ENCODE data around the gene PSMC2. TPM values are rescaled to one million over a fixed set of nuclear protein-coding genes. Genes with fewer than 3 reads are reported as not detected.

PSMC2 gene
- 992 and 1,238 TPM in 2 replicates for total RNA-seq (2014; rRNA removed; shearing (Covaris generic))

DNA sequence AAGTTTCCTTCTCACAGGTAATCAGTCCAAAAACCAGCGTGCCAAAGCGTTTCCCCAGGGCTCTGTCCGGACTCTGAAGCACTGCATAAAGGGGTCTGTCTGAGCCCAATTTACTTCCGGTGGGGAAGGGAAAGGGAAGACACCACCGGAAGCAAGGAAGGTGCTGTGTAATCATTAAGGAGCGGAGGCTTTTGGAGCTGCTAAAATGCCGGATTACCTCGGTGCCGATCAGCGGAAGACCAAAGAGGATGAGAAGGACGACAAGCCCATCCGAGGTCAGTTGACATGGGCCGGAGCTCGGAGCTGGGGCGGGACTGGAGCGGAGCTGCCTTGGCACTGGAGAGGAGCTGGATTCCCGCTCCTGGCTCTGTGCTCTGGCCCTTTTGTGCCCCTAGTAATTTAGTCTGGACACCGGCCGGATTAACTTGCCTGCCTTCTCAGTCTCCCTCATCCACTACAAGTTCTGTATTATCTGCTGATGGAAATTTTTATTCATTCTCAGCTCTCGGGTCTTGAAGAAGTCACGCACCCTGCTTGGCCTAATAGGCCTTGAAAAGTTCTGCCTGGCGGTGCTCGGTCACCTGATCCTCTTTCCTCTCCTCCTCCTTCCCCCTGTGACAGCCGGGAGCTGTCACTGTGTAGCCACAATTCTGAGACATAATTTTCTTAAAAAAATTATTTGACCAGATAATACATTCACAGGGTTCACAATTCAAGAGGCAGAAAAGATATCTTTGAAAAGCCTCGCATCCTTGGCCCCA lies at the start of gene PSMC2:
Gene PSMC2 (plus strand): TSS at position 137 of the 761 bp plus-strand sequence. CDS start 69 bp downstream, at position 206.
- DNase-seq (ENCODE audit: low read depth): peak; percentile 96

DNA sequence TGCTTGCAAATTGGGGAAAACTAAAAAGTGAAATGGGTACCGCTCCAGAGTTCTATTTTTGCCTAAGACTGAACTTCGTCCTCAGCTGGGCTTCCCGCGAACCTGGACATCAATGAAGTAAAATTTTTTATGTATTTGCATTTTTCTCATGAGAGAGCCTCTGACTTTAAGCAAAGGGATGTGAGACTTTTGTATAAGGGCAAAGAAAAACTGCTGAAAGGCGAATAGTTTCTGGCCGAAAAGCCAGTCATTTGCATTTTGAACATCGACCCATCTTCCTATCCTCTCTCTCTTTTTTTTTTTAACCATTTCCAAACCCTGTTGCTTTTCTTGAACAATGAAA lies 49.6 kb upstream of the PSMC2 start:
- DNase-seq (ENCODE audit: low read depth): no peak

DNA sequence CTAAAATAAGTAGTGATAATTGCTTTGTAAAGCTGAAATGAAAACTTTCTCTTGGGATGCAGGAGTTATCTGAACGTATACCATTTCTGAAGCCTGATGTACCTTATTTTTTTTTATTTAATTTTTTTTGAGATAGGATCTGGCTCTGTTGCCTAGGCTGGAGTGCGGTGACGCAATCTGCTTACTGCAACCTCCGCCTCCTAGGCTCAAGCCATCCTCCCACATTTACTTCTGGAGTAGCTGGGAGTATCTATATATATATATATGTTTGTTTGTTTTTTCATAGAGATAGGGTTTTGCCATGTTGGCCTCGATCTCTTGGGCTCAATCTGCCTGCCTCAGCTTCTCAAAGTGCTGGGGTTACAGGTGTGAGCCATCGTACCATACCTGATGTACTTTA lies 47.8 kb upstream of the PSMC2 start:
- no peak for DNase-seq (ENCODE audit: low read depth)

DNA sequence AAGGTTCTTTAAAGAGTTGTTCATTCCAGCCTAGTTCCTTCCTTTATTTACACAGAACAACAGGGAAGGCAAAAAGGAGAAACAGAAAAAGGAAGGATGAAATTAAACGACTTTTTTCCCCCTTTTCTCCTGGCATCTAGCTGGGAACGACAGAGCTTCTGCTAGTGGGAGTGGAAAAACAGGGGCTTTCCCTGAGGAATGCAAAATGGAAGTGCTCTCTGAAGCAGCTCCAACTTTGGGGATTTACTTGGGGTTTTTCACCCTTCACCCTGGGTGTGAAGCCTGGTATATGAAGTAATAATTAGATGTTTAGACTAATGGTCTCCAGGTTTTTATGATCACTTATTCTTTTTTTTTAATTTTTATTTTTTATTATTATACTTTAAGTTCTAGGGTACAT lies 46.0 kb upstream of the PSMC2 start:
- DNase-seq (ENCODE audit: low read depth): no peak

DNA sequence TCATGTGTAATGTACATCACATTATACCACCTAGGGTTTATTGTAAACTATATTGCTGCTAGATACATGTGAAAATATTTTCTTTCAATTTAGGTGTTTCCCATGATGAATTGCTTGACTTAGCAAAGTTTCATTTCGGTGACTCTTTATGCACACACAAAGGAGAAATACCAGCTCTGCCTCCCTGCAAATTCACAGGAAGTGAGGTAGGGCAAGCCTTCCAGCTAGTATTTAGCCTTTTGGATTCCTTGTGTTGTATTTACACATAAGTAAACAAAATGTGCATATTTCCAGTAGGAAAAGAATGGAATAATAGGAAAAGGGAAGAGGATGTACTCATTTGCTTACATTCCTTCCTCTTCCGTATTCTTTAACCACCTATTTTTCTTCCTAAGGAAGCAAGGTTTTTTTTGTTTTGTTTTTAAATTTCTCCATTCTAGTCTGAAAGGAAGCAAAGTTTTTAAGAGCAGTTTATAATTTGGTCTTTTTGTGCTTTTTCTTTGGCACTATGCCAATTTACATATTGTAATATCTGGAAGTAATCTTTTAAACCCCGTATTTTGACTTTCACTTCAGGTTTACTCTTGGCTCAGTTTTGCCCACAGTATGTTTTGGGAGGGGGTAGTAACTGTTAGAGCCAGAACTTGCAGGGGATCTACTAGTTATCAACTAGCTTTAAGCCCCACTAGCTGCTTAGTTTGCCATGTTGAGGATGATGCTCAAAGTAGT lies 39.8 kb upstream of the PSMC2 start:
- DNase-seq (ENCODE audit: low read depth): no peak

DNA sequence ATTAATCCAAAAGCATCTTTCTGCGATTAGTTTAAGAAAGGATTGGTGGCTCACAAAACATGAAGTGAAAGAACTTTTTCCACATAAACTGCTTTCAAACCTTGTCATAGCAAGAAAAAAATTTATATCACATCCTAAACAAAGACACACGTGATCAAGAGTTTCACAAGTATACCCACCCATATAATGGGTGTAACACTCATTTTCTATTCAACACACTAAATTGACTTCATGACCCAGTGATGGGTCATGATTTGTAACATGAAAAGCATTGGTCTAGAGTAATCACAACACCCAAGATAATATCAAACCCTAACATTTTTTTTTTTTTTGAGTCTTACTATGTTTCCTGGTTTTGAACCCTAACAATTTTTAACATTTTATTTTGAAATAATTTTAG lies 32.6 kb upstream of the PSMC2 start:
- no peak for DNase-seq (ENCODE audit: low read depth)

DNA sequence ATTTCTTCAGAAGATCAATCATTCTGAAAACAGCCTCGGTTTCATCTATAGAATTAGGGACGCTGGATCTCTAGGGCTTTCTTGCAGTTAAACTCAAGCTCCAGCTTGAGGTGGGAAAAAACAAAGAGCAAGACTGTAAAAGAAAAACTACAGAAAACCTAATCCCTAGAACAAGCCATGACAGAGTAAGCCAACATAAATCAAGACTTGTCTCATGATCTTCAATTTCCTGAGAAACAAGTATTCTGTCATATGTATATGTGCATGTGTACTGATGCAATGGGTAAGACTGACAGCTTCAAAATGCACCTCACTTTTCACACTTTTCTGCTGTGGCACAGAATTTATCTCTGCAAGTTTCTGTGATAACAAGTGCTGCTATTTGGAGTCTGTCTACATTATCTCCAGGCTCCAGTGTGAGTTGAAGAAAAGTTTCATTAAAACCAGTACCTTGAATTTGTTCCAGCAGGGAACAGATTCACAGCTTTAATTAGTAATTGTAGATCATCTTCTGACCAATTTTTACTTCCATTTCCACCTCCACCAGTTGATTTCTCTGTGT lies 31.0 kb upstream of the PSMC2 start:
- DNase-seq (ENCODE audit: low read depth): no peak

DNA sequence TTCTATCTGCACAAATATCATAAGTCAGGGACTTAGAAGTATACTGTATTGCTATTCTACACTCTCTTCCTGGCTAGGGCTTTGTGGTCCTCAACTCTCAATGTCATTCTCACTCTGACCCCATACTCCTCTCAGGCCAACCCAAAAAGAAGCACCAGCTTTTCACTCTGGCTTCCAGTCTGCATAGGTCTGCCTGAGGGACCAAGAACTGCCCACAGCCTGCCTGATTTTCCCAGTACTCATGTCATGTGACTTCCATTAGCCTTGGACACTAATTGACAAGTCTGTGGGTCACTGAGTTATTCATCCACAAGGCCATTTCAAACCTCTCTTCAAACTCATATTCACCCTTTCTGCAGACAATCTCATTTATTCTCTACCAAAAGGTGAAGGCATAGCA lies 30.4 kb upstream of the PSMC2 start:
- no peak for DNase-seq (ENCODE audit: low read depth)

DNA sequence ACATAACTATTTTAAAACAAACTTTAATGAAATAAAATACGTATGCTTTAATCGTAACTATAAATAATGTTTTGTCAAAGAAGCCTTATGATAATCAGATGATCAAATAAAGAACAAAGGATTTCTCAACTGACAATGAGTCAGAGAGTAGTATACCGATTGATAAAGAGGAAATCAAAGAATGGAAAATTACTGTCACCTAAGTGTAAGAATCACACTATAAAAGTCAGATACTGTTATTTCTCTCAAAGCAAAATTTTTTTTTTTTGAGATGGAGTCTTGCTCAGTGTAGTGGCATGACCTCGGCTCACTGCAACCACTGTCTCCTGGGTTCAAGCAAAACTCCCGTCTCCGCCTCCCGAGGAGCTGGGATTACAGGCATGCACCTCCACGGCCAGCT lies 21.7 kb upstream of the PSMC2 start:
- no peak for DNase-seq (ENCODE audit: low read depth)

DNA sequence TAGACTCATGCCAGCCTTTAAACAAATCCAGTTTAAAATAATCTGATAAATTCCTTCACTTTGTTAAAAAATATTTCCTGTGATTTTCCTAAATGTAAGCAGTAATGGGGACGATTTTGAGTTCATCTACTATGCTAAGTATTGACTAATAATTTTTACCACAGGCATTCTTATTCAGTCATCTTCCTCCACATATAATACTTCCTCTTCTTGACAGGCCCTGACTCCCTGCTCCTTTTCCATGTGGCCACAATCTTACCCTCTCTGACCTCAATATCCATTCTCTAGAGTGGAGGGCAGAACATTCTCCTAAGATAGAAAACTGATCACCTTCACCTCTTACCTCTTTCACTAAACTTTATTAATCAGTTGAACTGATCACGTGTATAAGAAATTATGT lies 10.7 kb upstream of the PSMC2 start:
- no peak for DNase-seq (ENCODE audit: low read depth)

DNA sequence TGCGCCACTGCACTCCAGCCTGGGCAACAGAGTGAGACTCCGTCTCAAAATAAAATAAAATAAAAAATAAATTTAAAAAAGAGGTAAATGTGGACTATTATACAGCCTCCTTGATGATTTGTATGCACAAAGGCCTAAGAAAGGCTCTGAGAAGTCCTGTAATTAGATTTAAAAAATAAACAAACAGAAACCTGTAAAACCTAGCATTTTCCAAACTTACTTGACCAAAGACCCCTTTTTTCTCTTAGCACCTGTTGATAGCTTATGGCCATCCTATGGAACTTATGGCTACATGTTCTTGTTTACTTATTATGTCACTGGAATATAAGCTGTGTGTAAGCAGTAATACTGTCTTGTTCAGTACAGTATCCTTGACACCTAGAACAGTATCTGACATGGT lies 8.6 kb upstream of the PSMC2 start:
- DNase-seq (ENCODE audit: low read depth): no peak

DNA sequence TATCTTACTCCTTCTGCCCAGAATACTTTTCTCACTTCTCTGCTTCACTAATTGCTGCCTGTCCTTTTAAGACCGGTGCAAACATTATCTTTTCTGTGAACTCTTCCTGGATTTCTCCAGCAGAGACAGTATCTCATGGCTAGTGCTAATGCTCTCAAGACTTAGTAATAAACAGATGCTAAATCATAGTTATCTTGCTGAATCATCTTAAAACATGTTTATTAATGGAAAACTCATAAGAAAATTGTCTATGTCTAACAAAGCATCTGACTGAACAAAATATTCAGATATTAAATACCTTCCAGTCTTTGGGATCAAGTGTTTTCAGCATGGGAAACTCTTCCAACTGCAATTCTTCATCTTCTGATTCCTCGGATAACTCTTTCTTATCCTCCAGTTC lies 6.0 kb upstream of the PSMC2 start:
- no peak for DNase-seq (ENCODE audit: low read depth)

DNA sequence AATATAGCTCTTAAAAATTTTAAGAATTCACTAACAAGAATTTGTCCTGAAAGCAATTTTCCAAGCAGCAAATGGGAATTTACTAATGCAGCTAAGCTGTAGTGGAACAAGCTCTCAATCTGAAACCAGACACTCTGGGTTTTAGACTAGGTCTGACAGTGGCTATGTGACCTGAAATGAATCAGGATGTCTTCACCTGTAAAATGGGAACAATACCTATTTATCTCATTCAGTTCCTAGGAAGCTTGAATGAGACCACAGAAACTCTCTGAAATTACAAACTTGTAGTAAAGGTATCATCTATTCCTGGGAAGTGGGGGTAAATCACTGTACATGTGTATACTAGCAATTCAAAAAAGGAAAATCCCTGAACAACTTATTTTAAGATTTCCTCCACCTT lies 4.1 kb upstream of the PSMC2 start:
- DNase-seq (ENCODE audit: low read depth): no peak

DNA sequence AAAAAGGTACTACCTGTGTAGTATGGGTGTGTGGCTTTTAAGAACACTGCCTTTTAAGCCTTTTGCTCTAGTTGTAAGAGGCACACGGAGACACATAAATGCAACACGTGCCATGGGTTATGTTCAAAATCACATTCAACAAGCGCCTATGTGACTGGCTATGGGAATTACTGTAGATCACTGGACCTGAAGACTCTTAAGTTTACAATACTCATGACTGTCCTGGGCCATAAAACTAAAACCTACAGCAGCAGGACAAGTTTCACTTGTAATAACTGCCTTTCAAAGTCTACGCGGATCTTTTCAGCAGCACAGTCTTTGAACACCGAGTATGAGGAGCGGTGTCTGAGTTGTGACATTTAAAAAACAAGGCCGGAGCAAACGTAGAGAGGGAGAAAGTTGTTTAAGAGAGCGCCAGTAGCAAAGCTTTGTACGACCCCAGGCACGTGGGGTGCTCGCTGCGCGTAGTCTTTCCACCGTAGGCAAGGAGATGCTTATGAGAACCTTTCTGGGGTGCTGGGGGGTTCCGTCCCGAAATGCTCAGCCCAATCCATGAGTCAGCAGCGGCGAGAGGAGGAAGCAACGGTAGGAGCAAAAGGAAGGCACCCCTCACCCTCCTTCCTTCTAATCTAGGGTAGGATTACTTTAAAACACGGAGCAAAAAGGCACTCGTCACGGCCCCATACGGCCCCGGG lies 3.5 kb upstream of the PSMC2 start:
- peak; percentile 66 for DNase-seq (ENCODE audit: low read depth)

DNA sequence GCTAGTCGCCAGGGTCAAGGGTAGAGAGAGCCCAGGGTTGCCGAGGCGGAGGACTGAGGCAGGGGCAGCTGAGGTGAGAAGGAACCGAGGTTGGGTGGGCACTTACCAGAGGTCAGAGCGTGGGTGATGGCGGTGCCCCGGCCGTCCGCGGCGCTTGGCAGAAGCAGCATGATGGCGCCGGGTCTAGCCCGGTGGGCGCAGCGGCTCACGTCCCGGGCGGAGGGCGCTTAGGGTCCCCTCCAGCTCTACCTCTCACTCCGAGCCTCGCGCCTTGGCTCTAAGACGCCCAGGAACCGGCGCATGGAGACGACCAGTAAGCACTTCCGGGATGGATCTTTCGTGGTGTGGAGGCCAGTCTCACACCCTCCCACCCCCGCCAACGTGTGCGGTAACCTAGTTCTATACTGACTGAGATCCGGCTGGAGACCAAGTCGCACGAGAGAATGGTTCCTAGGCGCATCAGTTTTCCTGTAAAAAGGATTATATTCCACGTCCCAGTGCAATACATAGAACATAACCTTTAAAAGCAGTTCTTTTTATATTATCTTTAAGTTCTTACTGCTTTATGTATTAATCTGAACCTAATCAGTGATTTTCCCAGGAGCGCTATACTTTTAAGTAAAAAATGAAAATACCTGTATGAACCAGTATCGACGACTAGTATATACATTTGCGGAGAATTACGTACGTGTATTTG lies 2.8 kb upstream of the PSMC2 start, which contains the start of gene DNAJC2:
Gene DNAJC2 (minus strand): TSS at position 315 of the 697 bp plus-strand sequence. CDS start 145 bp downstream, at position 170.
- DNase-seq (ENCODE audit: low read depth): peak; percentile 99

DNA sequence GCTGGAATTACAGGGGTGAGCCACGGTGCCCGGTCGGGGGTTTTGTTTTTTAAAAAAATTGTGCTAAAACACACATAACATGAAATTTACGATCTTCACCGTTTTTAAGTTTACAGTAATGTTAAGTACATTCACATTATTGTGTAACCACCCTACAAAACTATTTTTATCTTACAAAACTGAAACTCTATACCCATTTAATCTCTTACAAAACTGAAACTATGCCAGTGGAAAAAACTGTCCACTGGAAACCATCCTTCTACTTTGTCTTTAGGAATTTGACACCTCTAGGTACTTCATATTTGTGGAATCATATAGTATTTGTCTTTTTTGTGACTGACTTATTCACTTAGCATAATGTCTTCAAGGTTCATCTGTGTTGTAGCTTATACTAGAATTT lies 1.0 kb upstream of the PSMC2 start:
- no peak for DNase-seq (ENCODE audit: low read depth)

DNA sequence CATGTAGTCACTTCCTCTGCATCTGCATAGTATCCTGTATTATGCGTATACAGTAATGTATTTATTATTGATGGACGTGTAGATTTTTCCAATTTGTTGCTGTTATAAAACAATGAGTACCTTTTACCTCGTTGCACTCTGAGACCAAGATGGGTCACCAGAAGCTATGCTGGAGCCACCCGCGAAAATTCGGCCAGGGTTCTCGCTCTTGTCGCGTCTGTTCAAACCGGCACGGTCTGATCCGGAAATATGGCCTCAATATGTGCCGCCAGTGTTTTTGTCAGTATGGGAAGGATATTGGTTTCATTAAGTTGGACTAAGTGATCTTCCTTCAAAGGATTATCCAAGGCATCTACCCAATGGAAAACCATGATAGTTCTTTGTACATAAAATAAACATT lies 1.0 kb downstream of the PSMC2 start:
- no peak for DNase-seq (ENCODE audit: low read depth)

DNA sequence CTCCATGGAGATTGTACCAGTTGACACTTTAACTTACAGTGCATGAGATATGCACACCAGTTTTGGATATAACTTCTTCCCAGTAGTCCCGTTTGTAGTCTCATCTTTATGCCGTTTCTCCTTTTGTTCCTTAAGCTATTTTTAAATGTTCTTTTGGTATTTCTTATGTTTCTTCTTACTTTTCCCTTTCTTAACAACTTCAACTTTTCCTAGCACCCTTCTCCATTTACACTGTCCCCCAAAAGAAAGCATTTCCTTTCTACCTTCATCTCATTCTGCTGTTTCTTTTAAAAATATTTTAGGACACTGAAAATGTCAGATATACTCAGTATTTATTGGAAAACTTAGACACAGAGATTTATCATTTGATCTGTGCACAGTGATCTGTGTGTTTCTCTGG lies 1.5 kb downstream of the PSMC2 start:
- DNase-seq (ENCODE audit: low read depth): no peak

DNA sequence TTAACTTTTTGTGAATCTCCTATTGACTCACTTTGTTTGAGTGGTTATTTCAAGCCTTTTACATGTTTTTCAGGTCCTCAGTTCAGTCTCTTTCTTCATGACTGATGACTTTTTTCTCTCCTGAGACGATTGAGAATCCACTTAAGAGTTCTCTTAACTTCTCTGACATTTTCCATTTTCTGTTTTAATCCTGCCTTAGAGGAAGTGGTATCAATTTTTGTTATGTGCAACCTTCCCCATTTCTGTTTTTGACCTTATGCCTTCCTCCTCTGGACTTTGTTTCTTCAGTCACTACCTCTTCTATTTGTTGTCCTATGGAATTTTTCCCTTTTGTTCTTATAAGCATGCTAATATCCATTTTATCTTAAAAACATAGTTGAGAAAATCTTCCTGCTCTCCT lies 2.4 kb downstream of the PSMC2 start:
- no peak for DNase-seq (ENCODE audit: low read depth)

DNA sequence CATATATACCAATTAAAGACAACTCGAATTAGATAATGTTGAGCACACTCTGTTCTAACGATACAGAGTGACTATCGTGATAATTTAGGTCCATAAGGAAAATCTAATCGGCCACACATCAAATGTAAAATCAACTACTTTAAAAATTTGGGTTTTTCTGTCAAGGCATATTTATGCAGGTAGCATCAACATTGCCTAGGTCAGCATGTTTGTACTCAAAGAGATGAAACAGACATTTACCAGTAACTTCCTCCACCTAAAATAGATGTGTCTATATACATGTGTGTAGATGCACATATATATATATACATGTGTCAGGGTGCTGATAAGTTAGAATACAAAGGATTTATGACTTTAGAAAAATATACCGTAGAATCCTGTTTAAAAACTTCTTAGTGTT lies 22.0 kb downstream of the PSMC2 start:
- DNase-seq (ENCODE audit: low read depth): no peak

DNA sequence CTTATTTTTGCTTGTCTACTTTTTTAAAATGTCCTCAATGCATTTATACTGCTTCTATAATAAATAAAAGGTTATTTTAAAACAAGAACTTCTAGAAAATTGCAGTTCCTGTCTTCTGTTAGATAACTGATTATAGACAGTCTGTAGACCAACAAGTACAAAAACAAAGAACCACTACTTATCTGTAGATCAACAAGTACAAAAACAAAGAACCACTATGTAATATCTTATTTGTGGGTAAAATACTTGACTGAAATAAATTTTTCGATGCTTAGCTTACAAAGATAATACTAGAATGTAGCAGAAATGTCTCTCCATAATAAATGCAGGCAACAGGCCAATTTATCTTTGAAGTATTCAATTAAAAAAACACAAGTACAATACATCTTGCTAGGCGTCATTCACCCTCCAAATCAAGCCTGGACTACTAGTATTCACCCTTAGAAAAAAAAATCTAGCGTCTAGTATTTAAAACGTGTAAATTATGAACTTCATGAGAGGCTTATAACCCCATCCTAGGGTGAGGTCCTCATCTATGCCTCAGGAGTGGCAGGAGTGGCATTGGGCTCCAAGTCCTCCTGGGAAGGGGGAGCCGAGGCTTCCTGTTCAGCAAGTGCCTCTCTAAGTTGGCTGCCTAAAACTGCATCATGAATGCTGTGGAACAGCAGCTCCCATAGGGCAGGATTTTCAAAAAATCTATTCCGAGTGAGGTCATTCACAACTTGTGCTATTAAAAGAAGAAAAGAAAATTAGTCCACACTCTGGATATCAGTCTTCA lies 26.6 kb downstream of the PSMC2 start:
- no peak for DNase-seq (ENCODE audit: low read depth)

All from Daoy (cell line).